Activated naive CD8-positive, alpha-beta T cell treated with anti-CD3 and anti-CD28 coated beads, Interleukin-2, amount 50 U/mL, for 24 hours (primary cell): Measurements from ENCODE around the gene SLC2A4RG.

Source experiments
- ATAC-seq: fragments of 150-1000 bp; cut with Tn5 transposase; one replicate; pipeline ENCODE4 v1.10.0; 2021
- DNase-seq: peaks from one replicate; pipeline ENCODE4 v3.0.0; 2021
- H3K27ac Mint-ChIP-seq: one replicate; pipeline ENCODE4 v1.8.0; 2021; ENCODE audit warnings: mild to moderate bottlenecking, mixed read lengths
- H3K27me3 Mint-ChIP-seq: one replicate; pipeline ENCODE4 v1.8.0; 2021; ENCODE audit warnings: mixed read lengths
- H3K36me3 Mint-ChIP-seq: one replicate; pipeline ENCODE4 v1.8.0; 2021; ENCODE audit warnings: low read depth, mixed read lengths
- H3K4me1 Mint-ChIP-seq: one replicate; pipeline ENCODE4 v1.8.0; 2021; ENCODE audit warnings: mixed read lengths
- H3K4me3 Mint-ChIP-seq: one replicate; pipeline ENCODE4 v1.8.0; 2021; ENCODE audit warnings: mild to moderate bottlenecking, moderate library complexity, mixed read lengths
- H3K9me3 Mint-ChIP-seq: one replicate; pipeline ENCODE4 v1.8.0; 2021; ENCODE audit warnings: mixed read lengths

The SLC2A4RG gene

GRCh38 chr20:63696628-63697356 lies 42.8 kb upstream of the SLC2A4RG start, which contains the start of gene TNFRSF6B:
Gene TNFRSF6B, plus strand, starts transcription at chr20:63696652. Its CDS starts 116 bp downstream, at chr20:63696768.
- peak; percentile 2 for ATAC-seq
- Mint-ChIP-seq H3K27ac (no peak within 1 kb of the TSS), H3K4me1 (peaks cover 35% of the 10 kb centered on the region), H3K9me3 (no peaks in the 10 kb centered on the region), H3K27me3 (peaks cover 3% of the 10 kb centered on the region), H3K36me3 (peaks cover 5% of the 10 kb centered on the region), H3K4me3 (no peak within 1 kb of the TSS)
- DNase-seq = no peak

GRCh38 chr20:63697357-63697867 lies 42.2 kb upstream of the SLC2A4RG start:
- Mint-ChIP-seq H3K27me3 (peaks cover 3% of the 10 kb centered on the region), H3K4me3 (no peak overlapping the region)
- ATAC-seq = no peak

DNA sequence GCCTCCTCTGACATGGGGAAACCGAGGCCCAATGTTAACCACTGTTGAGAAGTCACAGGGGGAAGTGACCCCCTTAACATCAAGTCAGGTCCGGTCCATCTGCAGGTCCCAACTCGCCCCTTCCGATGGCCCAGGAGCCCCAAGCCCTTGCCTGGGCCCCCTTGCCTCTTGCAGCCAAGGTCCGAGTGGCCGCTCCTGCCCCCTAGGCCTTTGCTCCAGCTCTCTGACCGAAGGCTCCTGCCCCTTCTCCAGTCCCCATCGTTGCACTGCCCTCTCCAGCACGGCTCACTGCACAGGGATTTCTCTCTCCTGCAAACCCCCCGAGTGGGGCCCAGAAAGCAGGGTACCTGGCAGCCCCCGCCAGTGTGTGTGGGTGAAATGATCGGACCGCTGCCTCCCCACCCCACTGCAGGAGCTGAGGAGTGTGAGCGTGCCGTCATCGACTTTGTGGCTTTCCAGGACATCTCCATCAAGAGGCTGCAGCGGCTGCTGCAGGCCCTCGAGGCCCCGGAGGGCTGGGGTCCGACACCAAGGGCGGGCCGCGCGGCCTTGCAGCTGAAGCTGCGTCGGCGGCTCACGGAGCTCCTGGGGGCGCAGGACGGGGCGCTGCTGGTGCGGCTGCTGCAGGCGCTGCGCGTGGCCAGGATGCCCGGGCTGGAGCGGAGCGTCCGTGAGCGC lies 41.6 kb upstream of the SLC2A4RG start:
- ATAC-seq = no peak
- Mint-ChIP-seq H3K4me3 (no peak overlapping the region), H3K36me3 (peaks cover 3% of the 10 kb centered on the region), H3K27me3 (peaks cover 3% of the 10 kb centered on the region), H3K9me3 (no peaks in the 10 kb centered on the region), H3K27ac (no peak overlapping the region), H3K4me1 (peaks cover 35% of the 10 kb centered on the region)
- no peak for DNase-seq

More at GRCh38 chr20:63697357-63697867, 42.2 kb upstream of the SLC2A4RG start:
- Mint-ChIP-seq H3K4me1 (peaks cover 35% of the 10 kb centered on the region), H3K27ac (no peak overlapping the region), H3K9me3 (no peaks in the 10 kb centered on the region), H3K36me3 (peaks cover 5% of the 10 kb centered on the region)
- DNase-seq = no peak

DNA sequence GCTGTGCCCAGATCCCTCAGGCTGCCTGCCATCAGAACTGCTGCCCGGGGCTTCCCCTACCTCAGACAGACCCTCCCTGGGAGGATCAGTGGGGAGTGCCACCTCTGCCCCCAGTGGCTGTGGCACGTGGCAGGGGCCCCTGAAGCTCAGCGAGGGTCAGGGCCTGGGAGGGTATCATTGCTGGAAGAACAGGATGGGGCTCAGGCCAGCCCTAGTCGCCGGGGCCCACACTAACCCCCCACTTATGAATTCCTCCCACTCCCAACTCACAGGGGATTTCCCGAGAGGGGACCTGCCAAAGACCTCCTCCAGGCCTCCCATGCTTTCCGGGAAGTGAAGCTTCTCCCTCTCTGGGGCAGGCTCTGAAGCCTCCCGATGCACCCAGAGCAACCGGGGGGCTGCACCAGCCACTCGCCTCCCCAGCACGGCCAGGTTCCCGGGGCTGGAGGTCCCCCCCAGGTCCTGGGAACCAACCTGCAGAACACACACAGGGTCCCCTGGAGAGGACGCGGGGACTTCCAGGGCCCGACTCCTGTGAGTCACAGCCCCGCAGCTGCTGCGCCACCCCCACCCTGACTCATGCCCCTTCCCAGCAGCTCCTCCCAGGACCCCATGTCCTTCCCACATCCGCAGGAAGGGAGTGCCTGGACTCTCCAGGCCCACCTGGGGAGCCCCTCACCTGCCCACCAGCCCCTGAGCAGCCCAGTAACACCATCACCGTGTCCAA lies 40.7 kb upstream of the SLC2A4RG start:
- DNase-seq (peak; percentile 66), ATAC-seq (peak; percentile 69)
- Mint-ChIP-seq H3K4me3 (no peak overlapping the region), H3K36me3 (peaks cover 3% of the 10 kb centered on the region), H3K4me1 (peaks cover 33% of the 10 kb centered on the region), H3K27me3 (no peaks in the 10 kb centered on the region), H3K9me3 (no peaks in the 10 kb centered on the region), H3K27ac (peak overlapping the region; percentile 67)

- Mint-ChIP-seq H3K27me3 (no peaks in the 10 kb centered on the region), H3K27ac (peak overlapping the region; percentile 67), H3K4me1 (peaks cover 32% of the 10 kb centered on the region), H3K9me3 (no peaks in the 10 kb centered on the region), H3K36me3 (peaks cover 8% of the 10 kb centered on the region), H3K4me3 (no peak overlapping the region)
- ATAC-seq = no peak
- DNase-seq = no peak
These were observed 39.9 kb upstream of the SLC2A4RG start for GRCh38 chr20:63699466-63700198.

DNA sequence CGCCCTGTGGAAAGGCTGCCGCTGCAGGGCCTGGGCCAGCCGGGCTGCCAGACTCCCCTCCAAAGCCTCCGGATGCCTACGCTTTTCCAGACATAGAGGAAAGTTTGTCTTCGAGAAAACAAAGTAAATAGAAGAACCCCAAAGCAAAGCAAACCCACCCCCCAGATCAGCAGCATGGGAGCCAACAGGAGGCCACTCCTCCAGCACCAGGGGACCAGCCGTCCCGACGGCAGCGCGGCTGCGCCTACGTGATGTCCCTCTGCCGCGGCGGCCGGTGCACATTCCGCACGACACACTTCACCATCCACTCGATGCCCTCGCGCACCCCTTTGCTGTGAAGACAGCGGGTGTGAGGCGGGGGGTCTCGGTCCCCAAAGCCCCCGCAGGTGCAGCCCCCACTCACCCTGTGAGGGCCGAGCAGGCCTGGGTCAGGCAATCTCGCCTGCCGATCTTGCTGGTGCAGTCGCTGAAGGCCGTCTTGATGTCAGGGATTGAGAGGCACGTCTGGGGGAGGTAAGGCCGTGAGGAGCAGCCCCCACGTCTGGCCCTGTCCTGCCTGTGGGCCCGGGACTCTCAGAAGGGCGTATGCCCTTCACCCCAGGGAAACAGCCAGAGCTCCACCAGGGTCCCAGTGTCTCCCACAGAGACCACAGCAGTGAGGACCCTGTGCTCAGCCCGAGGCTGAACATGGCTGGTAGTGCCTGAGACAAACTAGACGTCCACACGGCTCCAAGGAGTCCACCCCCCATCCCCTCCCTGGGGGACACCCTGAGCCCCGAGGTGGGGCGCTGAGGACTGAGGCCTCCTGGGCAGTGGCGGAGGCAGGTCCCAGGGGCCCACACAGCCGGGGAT lies 39.2 kb upstream of the SLC2A4RG start:
- ATAC-seq (no peak), DNase-seq (no peak)
- no peak overlapping the region for H3K27ac Mint-ChIP-seq

DNA sequence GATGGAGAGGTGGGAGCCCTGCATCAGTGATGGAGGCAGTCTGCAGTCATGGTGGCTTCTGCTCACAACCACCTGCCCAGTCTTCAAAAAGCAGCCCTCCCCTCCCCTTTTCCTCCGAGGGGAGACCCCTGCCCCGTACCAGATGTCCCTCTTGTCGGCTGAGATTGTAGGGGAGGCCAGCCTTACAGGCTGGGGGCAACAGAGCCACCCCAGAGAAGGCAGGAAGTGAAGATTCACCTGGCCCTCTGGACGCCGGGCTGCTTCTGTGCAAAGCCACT lies 38.6 kb upstream of the SLC2A4RG start:
- Mint-ChIP-seq H3K27me3 (no peaks in the 10 kb centered on the region), H3K27ac (no peak overlapping the region), H3K36me3 (peaks cover 12% of the 10 kb centered on the region), H3K4me3 (no peak overlapping the region), H3K4me1 (peaks cover 36% of the 10 kb centered on the region), H3K9me3 (no peaks in the 10 kb centered on the region)
- no peak for ATAC-seq
- DNase-seq = no peak

More for the DNA sequence above, 39.2 kb upstream of the SLC2A4RG start:
- Mint-ChIP-seq H3K4me3 (no peak overlapping the region), H3K9me3 (no peaks in the 10 kb centered on the region), H3K27me3 (no peaks in the 10 kb centered on the region), H3K36me3 (peaks cover 9% of the 10 kb centered on the region), H3K4me1 (peaks cover 33% of the 10 kb centered on the region)

GRCh38 chr20:63701329-63702035 lies 38.1 kb upstream of the SLC2A4RG start:
- no peaks in the 10 kb centered on the region for H3K27me3 Mint-ChIP-seq
- no peak overlapping the region for H3K27ac Mint-ChIP-seq
- DNase-seq (no peak), ATAC-seq (no peak)
- H3K4me1 Mint-ChIP-seq = peaks cover 35% of the 10 kb centered on the region
- peaks cover 12% of the 10 kb centered on the region for H3K36me3 Mint-ChIP-seq
- H3K9me3 Mint-ChIP-seq = no peaks in the 10 kb centered on the region
- H3K4me3 Mint-ChIP-seq = no peak overlapping the region

GRCh38 chr20:63702036-63702665 lies 37.4 kb upstream of the SLC2A4RG start:
- Mint-ChIP-seq H3K27me3 (no peaks in the 10 kb centered on the region), H3K9me3 (no peaks in the 10 kb centered on the region), H3K36me3 (peaks cover 16% of the 10 kb centered on the region), H3K4me3 (no peak overlapping the region), H3K4me1 (peaks cover 38% of the 10 kb centered on the region), H3K27ac (no peak overlapping the region)
- ATAC-seq (no peak), DNase-seq (no peak)

DNA sequence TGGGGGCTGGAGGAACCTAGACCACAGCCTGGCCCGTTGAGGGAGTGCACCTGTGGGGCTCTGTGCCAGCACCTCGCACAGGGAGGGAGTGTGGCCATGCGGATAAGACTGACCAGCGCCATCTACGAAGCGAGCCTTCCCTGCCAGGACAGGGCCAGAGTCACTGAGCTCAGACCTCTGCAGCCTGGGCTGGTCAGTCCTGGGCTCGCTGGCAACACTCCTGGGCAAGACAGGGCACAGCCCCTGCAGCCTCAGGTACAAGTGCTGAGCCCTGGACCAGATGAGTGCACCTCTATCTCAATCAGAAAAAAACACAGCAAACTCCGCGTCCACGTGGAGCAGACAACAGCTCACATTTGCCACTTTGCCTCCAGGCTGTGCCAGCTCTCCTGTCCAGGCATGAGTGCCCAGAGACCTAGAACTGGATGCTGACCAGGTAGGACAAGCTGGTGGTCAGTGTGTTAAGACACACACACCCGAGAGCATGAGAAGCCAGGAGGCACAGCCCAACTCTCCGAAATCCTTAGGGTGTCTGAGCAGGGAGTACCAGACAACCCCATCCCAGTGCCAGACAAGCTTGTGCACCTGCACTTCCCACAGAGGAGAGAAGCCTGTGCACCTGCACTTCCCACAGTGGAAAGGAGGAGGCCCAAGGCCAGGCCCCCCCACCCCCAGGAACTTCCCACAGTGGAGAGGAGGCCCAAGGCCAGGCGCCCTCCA lies 36.7 kb upstream of the SLC2A4RG start:
- Mint-ChIP-seq H3K4me1 (peaks cover 32% of the 10 kb centered on the region), H3K27me3 (no peaks in the 10 kb centered on the region), H3K27ac (no peak overlapping the region), H3K9me3 (no peaks in the 10 kb centered on the region), H3K36me3 (peaks cover 16% of the 10 kb centered on the region), H3K4me3 (no peak overlapping the region)
- DNase-seq (no peak), ATAC-seq (no peak)

DNA sequence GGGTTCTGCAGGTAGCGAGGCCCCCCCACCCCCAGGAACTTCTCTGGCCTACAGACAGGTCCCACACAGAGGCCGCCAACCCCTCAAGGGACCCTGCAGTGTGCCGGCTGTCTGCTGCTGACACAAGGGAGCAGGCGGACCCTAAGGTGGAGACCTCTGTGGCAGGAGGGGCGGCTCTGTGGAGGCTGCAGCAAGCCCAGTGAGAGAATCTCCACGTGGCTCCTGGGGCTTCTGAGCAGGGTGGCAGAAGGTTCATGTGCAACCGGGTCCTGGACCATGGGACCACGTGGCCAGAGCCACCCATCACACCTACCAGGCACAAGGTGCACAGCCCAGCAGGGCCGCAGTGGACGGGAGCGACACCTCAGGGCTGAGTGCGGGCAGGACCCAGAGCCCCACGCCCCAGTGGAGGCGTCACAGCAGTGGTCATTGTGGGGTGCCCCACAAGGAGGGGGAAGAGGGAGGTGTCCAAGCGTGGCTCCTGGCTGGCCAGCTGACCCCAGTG lies 36.1 kb upstream of the SLC2A4RG start:
- H3K4me1 Mint-ChIP-seq = peaks cover 29% of the 10 kb centered on the region
- DNase-seq (no peak), ATAC-seq (no peak)
- no peak overlapping the region for H3K27ac Mint-ChIP-seq
- H3K27me3 Mint-ChIP-seq = no peaks in the 10 kb centered on the region
- no peak overlapping the region for H3K4me3 Mint-ChIP-seq
- peaks cover 16% of the 10 kb centered on the region for H3K36me3 Mint-ChIP-seq
- no peaks in the 10 kb centered on the region for H3K9me3 Mint-ChIP-seq

- H3K36me3 Mint-ChIP-seq = peaks cover 20% of the 10 kb centered on the region
- no peak for ATAC-seq
- no peaks in the 10 kb centered on the region for H3K9me3 Mint-ChIP-seq
- H3K27me3 Mint-ChIP-seq = no peaks in the 10 kb centered on the region
- peaks cover 29% of the 10 kb centered on the region for H3K4me1 Mint-ChIP-seq
- no peak overlapping the region for H3K4me3 Mint-ChIP-seq
- no peak overlapping the region for H3K27ac Mint-ChIP-seq
- DNase-seq = no peak
These were observed 35.4 kb upstream of the SLC2A4RG start for GRCh38 chr20:63703976-63704748.
